Femur (tissue), 1 donor: ENCODE results near the gene PLEKHG4B.
"Not testable (repeated sequence)": the region's sequence is repeated elsewhere in the genome, so short reads cannot be mapped to it uniquely, and the experiment has no call there.

ENCODE experiments used
- DNase-seq: peaks from one replicate; pipeline ENCODE4 v3.0.0-alpha.2; 2017

The PLEKHG4B gene

DNA sequence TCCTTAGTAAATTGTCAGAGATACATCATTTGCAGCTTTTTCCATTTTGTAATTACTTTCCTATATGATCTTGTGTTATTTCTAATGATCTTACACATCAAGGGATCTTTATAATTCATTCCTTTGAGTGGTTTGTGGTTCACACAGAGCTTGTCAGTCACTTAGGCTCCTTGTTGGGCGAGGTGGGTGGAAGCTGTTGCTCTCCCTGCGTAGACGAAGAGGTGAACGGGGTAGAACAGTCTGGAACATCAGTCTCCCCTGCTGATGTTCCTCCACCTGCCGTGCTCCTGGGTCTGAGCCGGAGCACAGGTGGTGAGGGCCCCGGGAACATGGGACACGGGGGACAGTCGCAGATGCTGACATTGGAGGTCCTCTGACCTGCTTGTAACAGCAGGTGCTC is 143.6 kb downstream of the PLEKHG4B start:
- not testable (repeated sequence) for DNase-seq

- DNase-seq = not testable (repeated sequence)
Observed at GRCh38 chr5:237931-238330, 146.0 kb downstream of the PLEKHG4B start.
